GM18526 (cell line): ENCODE data around the gene H3-3A.

Experiments
- POLR2A ChIP-seq: IDR thresholded peaks from 3 replicates; pipeline ENCODE4 v1.6.1; 2011; ENCODE audit not compliant: insufficient read length; ENCODE audit errors: extremely low read depth

Gene H3-3A

GRCh38 chr1:226097866-226098625 lies 35.5 kb downstream of the H3-3A start:
- TF ChIP-seq POLR2A, result no peak

- no peak for TF ChIP-seq POLR2A
Observed at GRCh38 chr1:226098870-226099835, 36.6 kb downstream of the H3-3A start.

- TF ChIP-seq POLR2A, result no peak
Observed at GRCh38 chr1:226100436-226101391, 38.2 kb downstream of the H3-3A start.

- no peak for TF ChIP-seq POLR2A
Observed at GRCh38 chr1:226104671-226105121, 42.2 kb downstream of the H3-3A start.

GRCh38 chr1:226107471-226108460 lies 45.2 kb downstream of the H3-3A start:
- TF ChIP-seq POLR2A, result no peak

- no peak for TF ChIP-seq POLR2A
Observed at GRCh38 chr1:226108935-226109828, 46.7 kb downstream of the H3-3A start.

- peak; percentile 62 for TF ChIP-seq POLR2A
Observed at GRCh38 chr1:226109829-226110248, 47.3 kb downstream of the H3-3A start.

- TF ChIP-seq POLR2A, result peak; percentile 64
Observed at GRCh38 chr1:226110249-226111097, 48.0 kb downstream of the H3-3A start.

- TF ChIP-seq POLR2A, result no peak
Observed at GRCh38 chr1:226111098-226111882, 48.8 kb downstream of the H3-3A start.

GRCh38 chr1:226111883-226112261 lies 49.4 kb downstream of the H3-3A start:
- no peak for TF ChIP-seq POLR2A

GRCh38 chr1:226112626-226113025 lies 50.1 kb downstream of the H3-3A start:
- no peak for TF ChIP-seq POLR2A

GRCh38 chr1:226116673-226117072 lies 54.2 kb downstream of the H3-3A start:
- no peak for TF ChIP-seq POLR2A
